NCI-H1417 (cell line): ENCODE data around the gene LPP.

ENCODE experiments used
- DNase-seq, 3 experiments: peaks; one replicate each; lab custom pipeline; 2025; lab: John Stamatoyannopoulos, UW

LPP gene

DNA sequence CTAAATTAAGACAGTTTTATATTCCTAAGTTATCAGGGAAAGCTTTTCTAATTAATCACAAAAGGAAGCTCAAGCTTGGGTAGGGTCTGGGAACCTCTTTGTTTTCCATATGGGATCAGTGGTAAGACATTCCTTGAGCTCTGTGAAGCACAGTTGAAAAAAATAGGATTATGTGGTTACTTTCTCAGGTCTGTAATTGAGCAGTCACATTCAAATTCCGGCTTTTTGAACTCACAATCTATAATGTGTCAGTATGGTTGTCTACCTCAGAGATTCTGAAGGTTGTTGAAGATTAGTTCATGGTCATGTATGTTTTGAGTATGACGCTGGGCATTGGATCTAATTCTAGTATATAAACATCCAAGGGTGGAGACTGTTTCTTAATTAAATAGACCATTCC, 364.5 kb downstream of the LPP start:
- DNase-seq = no peak

DNA sequence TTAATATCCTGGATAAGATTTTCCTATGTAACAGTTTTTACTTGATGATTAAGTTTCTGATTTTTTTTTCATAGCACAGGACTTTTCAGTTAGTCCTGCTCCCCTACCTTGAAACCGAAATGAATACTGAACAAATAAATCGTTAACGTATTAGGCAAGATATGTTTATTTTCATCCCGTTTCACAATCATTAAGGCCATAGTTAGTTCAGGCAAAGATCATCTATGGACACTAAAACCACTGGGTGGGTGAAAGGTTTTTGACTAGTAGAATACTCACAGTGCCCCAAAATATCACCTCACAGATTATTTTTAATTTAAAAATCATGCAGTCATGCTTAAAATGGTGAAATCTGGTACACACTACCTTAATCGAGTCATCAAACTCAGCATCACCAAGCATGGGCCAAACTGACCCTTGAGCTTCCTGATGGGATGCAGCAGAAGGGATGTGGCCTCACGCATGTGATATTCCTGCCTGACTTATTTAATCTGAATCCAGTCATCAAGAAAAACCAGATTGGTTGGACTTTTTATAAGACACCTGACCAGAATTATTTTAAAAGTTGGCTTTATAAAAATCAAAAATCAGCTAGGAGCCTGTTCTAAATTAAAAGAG, 365.0 kb downstream of the LPP start:
- DNase-seq = no peak

DNA sequence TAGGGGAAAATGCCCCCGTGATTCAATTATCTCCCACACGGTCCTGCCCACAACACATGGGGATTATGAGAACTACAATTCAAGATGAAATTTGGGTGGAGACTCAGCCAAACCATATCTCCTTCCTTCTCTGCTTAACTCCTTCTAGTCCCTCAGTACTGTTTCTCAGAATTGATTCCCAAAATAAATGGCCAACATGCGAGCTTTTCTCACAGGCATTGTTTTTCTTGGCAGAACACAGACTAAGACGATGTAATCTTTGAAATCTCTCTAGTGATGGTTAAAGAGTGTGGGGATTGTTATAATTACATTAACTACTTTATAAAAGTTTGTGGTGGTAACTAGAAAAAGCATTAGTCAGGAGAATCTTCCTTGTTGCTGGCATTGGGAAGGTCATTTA, 366.5 kb downstream of the LPP start:
- DNase-seq = no peak

DNA sequence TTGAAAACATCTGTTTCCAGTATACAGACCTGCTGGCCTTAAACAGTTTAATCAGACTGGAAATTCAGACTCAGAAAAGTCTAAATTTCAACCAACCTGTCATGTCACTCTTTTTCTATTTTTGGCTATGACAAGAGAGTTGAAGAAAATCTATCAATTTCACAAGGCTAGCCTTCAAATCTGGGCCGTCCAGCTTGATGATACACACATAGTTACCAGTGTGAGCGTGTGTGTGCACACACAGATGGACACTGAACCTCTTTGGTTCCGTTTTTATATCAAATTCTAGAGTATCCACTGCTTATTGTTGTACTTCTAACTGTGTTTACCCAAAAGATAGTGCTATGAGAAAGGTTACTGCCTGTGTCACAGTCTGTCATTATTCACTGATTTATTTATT, 368.2 kb downstream of the LPP start:
- DNase-seq = no peak

DNA sequence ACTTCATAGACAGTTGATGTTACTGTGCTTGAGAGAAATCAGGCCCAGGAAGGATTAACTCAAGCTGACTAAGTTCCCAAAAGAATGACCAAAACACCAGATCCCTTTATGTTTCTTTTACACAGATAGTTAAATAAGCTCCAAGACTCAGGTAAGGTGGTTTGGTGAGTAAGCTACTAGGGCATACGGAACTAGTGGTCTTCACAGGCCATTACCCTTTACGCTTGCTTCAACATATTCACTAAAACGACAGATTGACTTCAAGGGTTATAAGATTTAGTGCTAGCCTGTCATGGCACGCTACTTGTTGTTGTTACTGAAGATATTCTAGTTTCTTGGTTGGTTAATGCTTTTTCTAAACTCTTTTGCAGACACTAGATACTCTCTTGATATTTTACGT, 369.3 kb downstream of the LPP start:
- DNase-seq = no peak

DNA sequence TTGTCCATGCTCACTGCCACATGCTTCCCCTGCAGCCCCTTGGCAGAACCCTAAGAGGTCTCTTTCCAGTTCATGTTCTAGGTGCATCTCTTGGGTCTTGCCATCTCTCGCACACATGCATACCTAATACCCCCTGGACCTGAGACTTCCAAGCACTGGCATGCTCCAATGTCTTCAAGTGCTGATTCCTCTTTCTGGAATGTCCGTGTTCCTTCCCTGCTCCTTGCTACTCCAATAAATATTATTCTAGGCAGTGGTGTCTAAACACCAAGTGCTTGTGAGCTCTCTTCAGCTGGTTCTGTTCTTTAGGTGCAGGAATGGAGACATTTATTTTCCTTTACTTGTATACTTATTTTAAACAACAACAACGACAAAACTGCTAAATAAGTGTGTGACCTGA, 370.1 kb downstream of the LPP start:
- no peak for DNase-seq

DNA sequence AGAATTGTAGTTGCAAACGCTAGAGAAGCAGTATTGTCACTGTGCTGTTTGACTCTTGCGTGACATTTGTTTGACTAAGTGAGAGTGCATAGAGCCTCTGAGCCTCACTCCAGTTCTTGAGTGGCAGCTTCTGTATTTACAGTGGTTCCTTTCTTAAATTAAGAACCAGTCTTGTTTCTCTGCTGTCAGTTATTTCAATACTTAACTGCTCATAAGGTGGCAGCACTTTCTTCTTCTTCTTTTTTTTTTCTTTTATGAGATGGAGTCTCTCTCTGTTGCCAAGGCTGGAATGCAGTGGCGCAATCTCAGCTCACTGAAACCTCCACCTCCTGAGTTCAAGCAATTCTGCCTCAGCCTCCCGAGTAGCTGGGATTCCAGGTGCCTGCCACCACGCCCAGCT, 372.1 kb downstream of the LPP start:
- DNase-seq = no peak

DNA sequence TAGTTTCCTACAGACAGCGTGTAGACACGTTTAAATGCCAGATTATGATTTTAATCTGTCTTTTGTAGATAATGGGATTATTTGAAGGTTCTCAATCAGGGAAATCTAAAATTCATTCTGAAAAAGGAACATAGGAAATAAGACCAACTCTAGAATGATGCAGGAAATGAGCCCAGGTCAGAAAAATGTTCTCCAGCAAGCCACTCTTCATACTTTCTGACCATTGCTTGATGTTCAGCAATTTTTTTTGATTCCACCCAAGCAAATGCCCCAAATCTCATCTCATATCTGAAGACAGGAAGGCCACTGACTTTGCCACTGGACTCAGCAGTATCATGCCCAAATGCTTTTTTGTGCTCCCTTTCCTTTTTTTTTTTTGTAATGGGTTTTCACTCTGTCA, 373.4 kb downstream of the LPP start:
- DNase-seq = no peak

DNA sequence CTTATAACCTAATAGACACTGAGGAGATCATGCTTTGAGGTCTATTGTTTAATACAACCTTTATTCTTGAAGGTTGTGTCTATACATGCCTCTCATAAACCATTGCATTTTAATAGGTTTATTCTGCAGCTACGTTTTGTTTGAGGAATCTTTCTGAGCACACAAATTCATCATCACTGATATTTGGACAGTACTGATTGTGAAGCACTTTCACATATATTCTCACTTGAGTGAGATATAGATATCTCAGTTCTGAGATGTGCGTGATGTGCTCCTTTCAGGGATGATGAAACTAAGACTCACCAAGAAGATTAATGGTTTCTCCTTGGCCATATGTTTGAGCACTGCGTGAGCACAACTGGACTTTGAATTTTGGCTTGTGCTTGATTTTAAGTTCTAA, 374.4 kb downstream of the LPP start:
- peak in 1 of 3 experiments; percentile 41 for DNase-seq

DNA sequence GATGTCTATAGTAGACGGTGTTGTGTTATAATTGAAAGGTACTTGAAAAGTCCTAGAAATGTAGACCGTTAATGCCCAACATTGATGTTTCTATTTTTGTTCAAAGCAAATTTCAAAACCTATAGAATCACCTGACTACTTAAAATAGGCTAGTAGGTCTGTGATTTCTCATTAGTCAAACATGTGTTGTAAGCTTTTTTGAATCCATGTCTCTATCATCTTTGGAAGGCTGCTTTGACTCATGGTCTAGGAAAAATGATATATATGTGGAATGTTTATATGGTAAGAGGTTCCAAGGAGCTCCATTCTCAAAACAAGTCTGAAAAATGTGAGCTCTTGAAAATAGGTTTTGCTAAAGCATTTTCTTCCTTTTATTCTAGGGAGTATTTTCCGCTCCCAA, 375.3 kb downstream of the LPP start:
- peak in 1 of 3 experiments; percentile 52 for DNase-seq

DNA sequence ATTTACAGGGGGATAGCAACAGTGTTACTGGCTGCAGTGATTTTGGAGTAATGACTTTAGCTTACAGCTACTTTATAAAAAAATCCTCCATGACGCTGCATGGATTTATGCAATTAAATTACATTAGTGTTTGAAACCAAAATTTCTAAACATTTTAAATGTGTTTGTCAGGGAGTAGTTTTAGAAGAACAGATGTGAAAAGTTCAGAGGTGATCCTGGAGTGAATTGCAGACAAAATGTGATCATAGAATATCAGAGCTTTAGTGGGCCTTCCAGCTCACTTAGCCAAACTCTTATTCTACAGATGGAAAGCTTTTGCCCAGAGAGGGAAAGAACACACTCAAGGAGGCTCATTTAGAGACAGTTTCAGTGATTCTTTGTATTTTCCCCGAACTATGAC, 376.3 kb downstream of the LPP start:
- DNase-seq = no peak

DNA sequence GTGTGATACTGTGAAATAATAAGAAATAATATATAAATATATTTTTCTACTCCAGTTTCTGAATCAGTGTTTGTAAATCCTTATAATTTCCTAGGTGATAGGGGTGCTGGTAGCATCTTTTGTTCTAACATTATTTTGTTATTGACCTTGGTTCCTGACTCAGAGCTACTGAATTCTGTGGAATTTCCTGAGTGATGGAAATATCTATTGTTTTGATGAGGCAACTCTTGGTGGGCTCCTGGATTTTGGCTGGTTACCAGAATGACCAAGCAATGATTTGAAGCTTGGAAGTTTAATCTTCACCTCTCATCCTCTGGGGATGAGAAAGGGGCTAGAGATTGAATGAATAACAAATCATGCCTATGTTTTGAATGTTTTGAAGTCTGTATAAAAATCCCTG, 377.3 kb downstream of the LPP start:
- no peak for DNase-seq

DNA sequence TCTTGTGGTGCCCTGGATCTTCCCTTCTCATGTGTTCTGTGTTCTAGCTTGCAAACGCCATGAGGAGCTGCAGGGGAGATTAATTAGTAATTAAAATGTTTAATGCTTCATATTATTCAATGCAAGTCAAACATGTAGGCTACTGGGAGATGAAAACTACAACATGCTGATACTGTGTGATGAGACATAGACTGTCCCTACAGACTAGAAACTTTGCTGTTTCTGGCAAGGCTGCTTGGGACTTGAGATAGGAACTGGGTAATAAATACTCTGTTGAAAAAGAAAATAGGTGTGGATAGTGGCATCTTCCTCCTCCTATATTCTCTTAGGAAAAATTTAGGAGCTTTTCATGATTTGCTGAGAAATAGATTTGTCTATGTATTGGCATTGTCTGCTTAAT, 379.2 kb downstream of the LPP start:
- no peak for DNase-seq

DNA sequence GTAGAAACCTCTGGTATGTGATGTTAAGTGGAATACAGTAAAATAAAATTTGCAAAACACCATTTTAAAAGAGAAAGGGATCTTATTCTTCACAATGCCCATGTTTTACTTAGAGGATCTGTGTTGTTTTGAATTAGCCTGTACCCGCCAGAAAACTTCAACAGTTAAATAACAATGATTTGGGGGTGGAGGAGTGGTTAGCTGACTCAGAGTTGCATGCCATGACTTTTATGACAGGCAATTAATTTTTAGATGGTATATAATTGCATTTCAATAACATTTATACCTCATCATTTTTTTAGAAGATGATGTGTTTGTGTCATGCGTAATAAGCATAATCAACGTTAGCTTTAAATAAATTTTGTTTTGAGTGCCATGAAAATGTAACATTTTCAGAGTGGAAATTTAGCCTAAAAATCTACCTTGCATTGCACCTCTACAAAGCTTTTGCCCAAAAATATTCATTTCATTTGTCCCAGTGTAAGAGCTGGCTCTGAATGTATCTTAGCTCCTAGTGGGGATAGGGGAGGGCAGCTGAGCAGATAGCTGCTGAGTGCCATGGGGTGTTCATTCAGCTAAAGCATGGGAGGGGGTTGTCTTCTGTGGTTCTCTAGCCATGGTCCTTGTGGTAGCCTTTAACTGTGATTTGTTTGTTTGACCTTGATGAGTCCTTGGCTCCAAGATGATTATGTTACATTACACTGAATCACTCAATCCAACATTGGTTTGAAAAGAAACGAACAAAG, 379.8 kb downstream of the LPP start:
- no peak for DNase-seq

DNA sequence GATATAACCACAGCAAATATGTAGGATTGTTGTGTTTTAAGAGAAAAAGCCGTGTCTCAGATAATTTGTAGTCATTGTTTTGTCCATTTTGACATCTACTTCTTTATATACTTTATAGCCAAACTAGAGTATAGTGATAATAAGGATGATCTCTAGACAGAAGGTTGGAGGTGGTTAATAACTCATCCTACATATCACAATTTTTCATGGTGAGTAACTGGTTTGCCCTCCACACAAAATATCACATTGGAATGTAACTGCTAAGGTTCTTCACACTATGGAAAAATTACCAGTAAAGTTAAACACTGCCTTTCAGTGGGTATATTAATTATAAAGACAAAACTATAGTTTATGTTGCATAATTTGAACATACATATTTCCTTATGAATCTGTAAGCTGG, 380.7 kb downstream of the LPP start:
- no peak for DNase-seq

DNA sequence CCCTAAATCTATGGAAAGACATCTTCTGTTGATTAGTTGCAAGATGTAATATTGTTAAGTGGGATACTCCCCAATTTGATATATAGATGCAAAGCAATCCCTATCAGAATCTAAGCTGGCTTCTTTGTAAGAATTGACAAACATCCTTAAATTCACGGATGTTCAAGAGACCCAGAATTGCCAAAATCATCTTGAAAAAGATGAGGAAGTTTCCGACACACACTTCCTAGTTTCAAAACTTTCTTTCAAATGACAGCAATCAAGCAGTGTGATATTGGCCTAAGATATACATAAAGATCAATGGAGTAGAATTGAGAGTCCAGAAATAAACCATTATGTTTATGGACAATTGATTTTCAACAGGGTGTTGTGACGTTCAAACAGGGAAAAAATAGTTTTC, 383.6 kb downstream of the LPP start:
- no peak for DNase-seq

DNA sequence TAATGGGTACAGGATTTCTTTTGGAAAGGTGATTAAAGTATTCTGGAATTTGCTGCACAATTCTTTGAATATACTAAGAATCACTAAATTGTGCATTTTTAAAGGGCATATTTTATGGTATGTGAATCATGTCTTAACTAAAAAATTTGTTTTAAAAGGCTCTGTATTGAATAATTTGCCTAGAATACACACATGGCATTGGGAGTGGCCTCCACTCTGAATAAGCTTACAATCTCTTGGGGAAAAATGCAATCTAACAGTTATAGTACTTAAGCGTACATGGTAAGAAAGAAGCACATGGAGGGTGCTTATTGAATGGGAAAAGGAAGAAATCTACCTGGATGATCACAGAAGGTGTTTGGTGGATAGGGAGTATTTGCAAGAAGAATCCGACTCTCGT, 385.1 kb downstream of the LPP start:
- no peak for DNase-seq

DNA sequence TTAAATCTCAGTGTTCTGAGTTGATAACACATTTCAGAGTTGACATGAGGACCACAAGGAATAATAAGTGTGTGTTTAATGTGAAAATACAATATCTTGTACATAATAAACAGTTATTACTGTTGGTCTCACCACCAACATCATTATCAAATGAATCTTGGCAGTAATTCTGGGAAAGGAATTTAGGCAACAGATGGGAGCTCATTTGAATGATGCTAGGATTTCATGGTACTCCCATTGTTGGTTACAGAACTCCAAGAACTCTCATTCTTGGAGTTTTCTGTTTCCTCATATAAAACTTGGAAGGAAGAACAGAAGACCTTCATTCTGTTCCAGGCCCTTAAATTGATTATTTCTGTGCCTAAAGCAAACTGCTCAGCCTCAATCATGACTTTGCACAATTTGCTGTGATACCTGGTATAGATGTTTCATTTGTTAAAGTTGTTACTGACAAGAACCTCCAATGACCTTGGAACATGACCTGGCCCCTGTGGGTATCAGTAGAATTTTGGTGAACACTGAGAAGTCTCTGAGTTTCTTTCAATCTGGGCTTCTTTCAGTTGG, 385.8 kb downstream of the LPP start:
- no peak for DNase-seq

DNA sequence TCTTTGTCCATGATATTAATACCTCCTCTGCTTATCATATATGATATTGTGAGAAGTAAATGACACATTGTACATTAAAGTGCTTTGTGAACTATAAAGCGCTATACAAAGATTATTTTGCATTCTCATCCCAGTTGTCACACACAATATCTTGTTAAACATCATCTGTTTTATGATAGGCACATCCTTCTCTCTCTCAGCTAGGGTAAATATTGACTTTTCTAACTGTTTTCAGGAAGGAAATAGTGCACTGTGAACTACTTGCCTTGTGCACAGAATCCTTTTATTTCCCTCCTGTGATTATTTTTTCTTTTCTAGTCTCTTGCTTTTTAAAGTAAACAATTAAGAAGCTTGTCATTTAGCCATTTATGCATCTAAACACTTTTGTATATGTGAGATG, 388.2 kb downstream of the LPP start:
- DNase-seq = peak in 2 of 3 experiments; percentile 15 to 58

DNA sequence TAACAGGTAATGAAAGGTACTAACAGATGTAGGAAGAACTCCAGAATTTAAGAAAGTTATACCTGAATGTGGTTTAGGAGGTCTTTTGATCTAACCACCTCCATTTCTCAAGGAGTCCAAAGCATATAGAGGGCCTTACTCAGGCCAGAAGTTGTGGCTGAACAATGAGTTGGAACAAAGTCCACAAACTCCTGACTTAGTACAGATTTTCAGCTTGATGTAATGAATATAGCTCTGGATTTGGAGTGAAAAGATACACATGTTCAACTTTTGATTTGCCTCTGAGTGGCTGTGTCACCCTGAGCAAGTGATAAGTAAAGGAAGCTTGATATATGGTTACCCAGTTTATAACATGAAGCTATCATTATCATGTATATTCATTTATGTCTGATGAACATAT, 390.1 kb downstream of the LPP start:
- no peak for DNase-seq

DNA sequence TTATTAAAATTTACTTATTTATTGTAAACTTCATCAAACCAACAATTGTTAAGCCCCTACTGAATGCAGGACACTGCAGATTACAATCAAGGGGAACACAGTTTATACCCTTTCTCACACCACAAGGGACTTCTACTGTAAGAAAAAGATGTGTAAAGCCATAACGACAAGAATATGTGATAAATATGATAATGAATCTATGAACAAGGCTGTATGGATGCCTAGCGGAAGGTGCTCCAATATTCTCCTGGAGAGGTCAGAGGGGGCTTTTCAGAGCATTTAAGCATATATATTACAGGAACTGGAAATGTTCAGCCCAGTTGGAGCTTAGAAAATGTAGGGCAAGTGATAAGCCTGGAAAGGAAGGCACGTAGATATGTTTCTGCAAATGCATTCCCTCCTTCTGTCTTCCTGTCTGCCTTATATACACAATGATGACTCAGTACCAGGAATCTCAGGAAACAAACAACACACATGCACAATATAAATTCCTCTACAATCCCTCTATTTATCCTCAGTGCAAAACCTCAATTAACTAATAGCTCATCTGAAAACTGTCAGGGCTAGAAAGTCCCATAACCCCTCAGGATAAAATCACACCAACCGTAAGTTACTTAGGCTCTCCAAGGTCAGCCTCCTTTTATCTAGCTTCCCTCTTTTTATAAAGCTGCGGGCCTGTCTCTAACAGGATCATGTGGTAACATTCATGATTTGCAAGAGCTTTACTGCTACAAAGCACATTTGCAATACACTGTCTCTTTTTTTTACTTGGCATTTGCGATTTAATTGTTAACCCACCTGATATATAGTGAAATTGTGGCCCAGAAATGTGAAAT, 393.1 kb downstream of the LPP start:
- DNase-seq = no peak

DNA sequence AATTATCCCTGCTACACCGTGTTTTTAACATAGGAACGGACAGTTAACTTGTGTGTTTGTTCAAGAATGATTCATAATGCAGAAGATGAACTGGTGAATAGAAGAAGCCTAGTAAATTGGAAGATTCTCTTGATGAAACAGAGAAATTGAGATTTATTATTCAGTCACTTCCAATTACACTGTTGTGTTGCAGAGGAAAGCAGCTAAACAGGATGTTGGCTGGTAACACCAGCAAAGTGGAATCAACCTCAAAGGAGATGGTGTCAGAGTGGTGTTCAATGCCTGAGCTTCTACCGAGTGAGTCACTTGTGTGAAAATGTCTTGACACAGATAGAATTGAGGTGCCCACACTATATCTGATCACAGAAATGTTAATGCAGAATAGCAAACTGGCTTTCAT, 399.6 kb downstream of the LPP start:
- no peak for DNase-seq

DNA sequence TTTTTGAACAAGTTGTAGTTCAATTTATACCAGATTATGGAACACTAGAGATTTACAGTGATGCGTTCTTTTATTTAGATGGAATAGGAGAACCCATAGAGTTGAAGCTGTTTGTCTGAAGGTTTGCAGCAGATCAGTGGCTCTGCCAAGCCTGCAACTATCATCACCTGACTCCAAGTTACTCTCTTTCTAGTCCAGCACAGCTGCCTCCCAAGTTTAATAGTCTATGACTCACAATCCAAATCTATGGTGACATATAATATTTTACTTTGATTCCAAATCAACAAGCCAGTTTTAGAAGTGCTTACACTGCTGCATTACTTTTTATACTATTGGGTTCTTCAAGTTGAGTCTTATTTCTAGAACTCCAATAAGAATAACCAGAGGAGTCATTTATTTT, 400.4 kb downstream of the LPP start:
- DNase-seq = no peak
